NB4 (cell line): Measurements from ENCODE around the gene HARS1.
"Not testable (repeated sequence)": the region's sequence is repeated elsewhere in the genome, so short reads cannot be mapped to it uniquely, and the experiment has no call there.

ENCODE experiments used
- CTCF ChIP-seq: IDR thresholded peaks from one replicate; pipeline ENCODE4 v1.5.1; 2012; ENCODE audit warnings: low read depth, low read length
- MYC ChIP-seq: IDR thresholded peaks from 2 replicates; pipeline ENCODE4 v1.6.1; 2011; ENCODE audit warnings: low read depth, low read length
- POLR2A ChIP-seq: IDR thresholded peaks from 2 replicates; pipeline ENCODE4 v1.6.1; 2011; ENCODE audit warnings: mild to moderate bottlenecking; ENCODE audit not compliant: insufficient read length; ENCODE audit errors: extremely low read depth
- TF ChIP-seq, protein P1 (sequence below): IDR thresholded peaks from 2 replicates; pipeline ENCODE4 v1.6.1; 2011; ENCODE audit warnings: low read depth, low read length

DNA sequence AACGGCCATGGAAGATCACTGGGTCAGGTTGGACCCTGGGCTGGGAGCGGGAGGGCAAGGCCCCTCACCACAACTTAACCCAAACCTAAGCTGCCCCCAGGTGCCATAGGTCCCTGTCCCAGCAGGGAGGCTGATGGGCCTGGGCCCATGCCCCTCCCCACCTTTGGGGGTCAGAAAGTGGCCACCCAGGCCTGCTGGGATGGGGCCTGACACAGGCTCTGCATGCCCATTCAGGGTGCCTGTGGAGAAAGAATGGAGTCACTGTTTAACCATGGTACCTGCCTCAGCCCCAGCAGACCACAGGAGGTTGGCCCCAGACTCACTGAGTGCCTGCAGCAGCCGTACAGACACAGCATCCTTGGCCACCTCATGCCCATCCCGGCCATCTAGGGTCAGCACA lies 20.1 kb downstream of the HARS1 start:
- not testable (repeated sequence) for TF ChIP-seq CTCF, POLR2A, MYC
- TF ChIP-seq, protein P1, sequence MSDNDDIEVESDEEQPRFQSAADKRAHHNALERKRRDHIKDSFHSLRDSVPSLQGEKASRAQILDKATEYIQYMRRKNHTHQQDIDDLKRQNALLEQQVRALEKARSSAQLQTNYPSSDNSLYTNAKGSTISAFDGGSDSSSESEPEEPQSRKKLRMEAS, result not testable (repeated sequence)
